Measurements from ENCODE around the gene COL4A2. TPM values are rescaled to one million over a fixed set of nuclear protein-coding genes. Genes with fewer than 3 reads are reported as not detected.

The COL4A2 gene
- polyA plus RNA-seq, 1 donor (not counting 4 experiments of a cell fraction or from before 2014, with no cell fraction given): 30.7 TPM

GRCh38 chr13:110290153-110290552 is 16.9 kb upstream of the COL4A2 start:
- Histone ChIP-seq H3K27me3 (ENCODE audit: control insufficient read depth, extremely low read depth, insufficient read depth, low read length) (no peaks in the 10 kb centered on the region), H3K9me3 (ENCODE audit: control insufficient read depth, low read depth, low read length) (no peaks in the 10 kb centered on the region), H3K4me1 (ENCODE audit: control insufficient read depth, extremely low read depth, insufficient read depth, low read length) (peaks cover 19% of the 10 kb centered on the region), H3K27ac (ENCODE audit: control insufficient read depth, insufficient read depth, low read length) (no peak overlapping the region), H3K4me3 (ENCODE audit: control insufficient read depth in 2 of 3, extremely low read depth in 1 of 3, insufficient read depth in 2 of 3, low read depth in 1 of 3, low read length in 3 of 3) (no peak overlapping the region), H3K9me1 (ENCODE audit: control insufficient read depth, extremely low read depth, insufficient read depth, low read length) (no peaks in the 10 kb centered on the region), H3K79me2 (ENCODE audit: control insufficient read depth, insufficient read depth, low read length) (peaks cover 6% of the 10 kb centered on the region), H3K9ac (ENCODE audit: control insufficient read depth, extremely low read depth, insufficient read depth, low read length) (no peak overlapping the region), H3K4me2 (ENCODE audit: control insufficient read depth, extremely low read depth, insufficient read depth, low read depth, low read length) (no peak overlapping the region), H4K20me1 (ENCODE audit: control insufficient read depth, extremely low read depth, insufficient read depth, low read length) (no peaks in the 10 kb centered on the region), H2AFZ (ENCODE audit: control insufficient read depth, low read length) (no peak overlapping the region), H3K36me3 (ENCODE audit: control insufficient read depth in 2 of 2, extremely low read depth in 1 of 2, insufficient read depth in 2 of 2, low read length in 2 of 2) (peaks cover 0 to 6% of the 10 kb centered on the region in 2 experiments)
- no peak for TF ChIP-seq EZH2 (IDR thresholded peaks at IDR 0.05; ENCODE audit: low read length)
- no peak for TF ChIP-seq CTCF (optimal IDR thresholded peaks at IDR 0.05 in 1 of 3, IDR thresholded peaks at IDR 0.05 in 1 of 3, conservative IDR thresholded peaks at IDR 0.05 in 1 of 3; ENCODE audit: extremely low read depth in 1 of 3, insufficient read depth in 2 of 3, low read length in 3 of 3)
- dilution Hi-C loops (cut with MboI; ENCODE audit: extremely low pct_ligation_motif_present, low sequenced_read_pairs): no loop called here
- no peak for FAIRE-seq
- no peak for DNase-seq (ENCODE audit: low read depth, low spot score)

DNA sequence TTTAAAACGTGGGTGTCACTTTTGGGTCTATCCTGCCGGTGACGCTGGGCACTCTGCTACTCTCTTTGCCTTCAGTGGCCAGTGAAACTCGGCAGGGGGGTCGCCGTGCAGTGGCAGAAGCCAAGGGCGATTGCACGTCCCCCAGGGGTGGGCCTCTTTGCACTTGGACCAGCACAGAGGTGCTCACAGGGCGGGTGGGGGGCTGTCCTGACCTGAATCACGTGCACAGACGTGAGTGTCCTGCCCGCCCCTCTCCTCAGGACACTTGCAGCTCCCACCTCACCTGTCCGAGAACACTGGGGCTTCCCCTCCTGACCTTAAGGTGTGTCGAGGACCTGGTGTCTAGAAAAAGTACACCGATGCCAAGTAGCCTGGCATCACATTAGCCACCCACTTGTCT is 16.3 kb upstream of the COL4A2 start:
- no peak for TF ChIP-seq EZH2 (IDR thresholded peaks at IDR 0.05; ENCODE audit: low read length)
- no peak for TF ChIP-seq CTCF (optimal IDR thresholded peaks at IDR 0.05 in 1 of 3, IDR thresholded peaks at IDR 0.05 in 1 of 3, conservative IDR thresholded peaks at IDR 0.05 in 1 of 3; ENCODE audit: extremely low read depth in 1 of 3, insufficient read depth in 2 of 3, low read length in 3 of 3)
- dilution Hi-C loops (cut with MboI; ENCODE audit: extremely low pct_ligation_motif_present, low sequenced_read_pairs): no loop called here
- no peak for FAIRE-seq

More for the DNA sequence above, 16.3 kb upstream of the COL4A2 start:
- Histone ChIP-seq H3K4me2 (ENCODE audit: control insufficient read depth, extremely low read depth, insufficient read depth, low read depth, low read length) (no peak overlapping the region), H3K4me1 (ENCODE audit: control insufficient read depth, extremely low read depth, insufficient read depth, low read length) (peaks cover 19% of the 10 kb centered on the region), H3K4me3 (ENCODE audit: control insufficient read depth in 2 of 3, extremely low read depth in 1 of 3, insufficient read depth in 2 of 3, low read depth in 1 of 3, low read length in 3 of 3) (no peak overlapping the region), H3K27ac (ENCODE audit: control insufficient read depth, insufficient read depth, low read length) (no peak overlapping the region), H3K9me3 (ENCODE audit: control insufficient read depth, low read depth, low read length) (no peaks in the 10 kb centered on the region), H3K27me3 (ENCODE audit: control insufficient read depth, extremely low read depth, insufficient read depth, low read length) (no peaks in the 10 kb centered on the region), H3K9ac (ENCODE audit: control insufficient read depth, extremely low read depth, insufficient read depth, low read length) (no peak overlapping the region), H3K9me1 (ENCODE audit: control insufficient read depth, extremely low read depth, insufficient read depth, low read length) (no peaks in the 10 kb centered on the region), H3K79me2 (ENCODE audit: control insufficient read depth, insufficient read depth, low read length) (peaks cover 6% of the 10 kb centered on the region), H2AFZ (ENCODE audit: control insufficient read depth, low read length) (no peak overlapping the region), H4K20me1 (ENCODE audit: control insufficient read depth, extremely low read depth, insufficient read depth, low read length) (no peaks in the 10 kb centered on the region), H3K36me3 (ENCODE audit: control insufficient read depth in 2 of 2, extremely low read depth in 1 of 2, insufficient read depth in 2 of 2, low read length in 2 of 2) (peaks cover 0 to 3% of the 10 kb centered on the region in 2 experiments)
- no peak for DNase-seq (ENCODE audit: low read depth, low spot score)

Measured in keratinocyte (primary cell).